SH-SY5Y (cell line): ENCODE measurements around the gene CMBL.

ENCODE experiments used
- GATA2 ChIP-seq: IDR thresholded peaks from 2 replicates; pipeline ENCODE4 v1.6.1; 2011; ENCODE audit warnings: mild to moderate bottlenecking, low read depth, low read length
- GATA3 ChIP-seq: IDR thresholded peaks from 2 replicates; pipeline ENCODE4 v1.6.1; 2011; ENCODE audit warnings: low read depth, mild to moderate bottlenecking, low read length, moderate library complexity

GRCh38 chr5:10329820-10330481 is 22.2 kb upstream of the CMBL start:
- TF ChIP-seq GATA2 (no peak), GATA3 (no peak)
